Peyer's patch (tissue), 4 donors: Measurements from ENCODE around the gene TRMT2A. TPM values are rescaled to one million over a fixed set of nuclear protein-coding genes. Genes with fewer than 3 reads are reported as not detected.

ENCODE experiments used
- DNase-seq, 3 donors: peaks; one replicate each; pipeline ENCODE4 v3.0.0-alpha.2; 2017 to 2019
- H3K27ac ChIP-seq, 4 donors: fragments of 200-600 bp; sonication (generic); one replicate each; pipeline ENCODE4 v1.5.1; 2016 to 2019
- H3K27me3 ChIP-seq, 2 donors: fragments of 200-600 bp; sonication (generic); one replicate each; pipeline ENCODE4 v1.5.1; 2019
- H3K36me3 ChIP-seq, 3 donors: fragments of 200-600 bp; sonication (generic); one replicate each; pipeline ENCODE4 v1.5.1; 2016 to 2019
- H3K4me1 ChIP-seq, 4 donors: fragments of 200-600 bp; sonication (generic); one replicate each; pipeline ENCODE4 v1.5.1; 2016 to 2019
- H3K4me3 ChIP-seq, 4 donors: fragments of 200-600 bp; sonication (generic); 1 replicate in 3 of 4; 2 replicates in 1 of 4; pipeline ENCODE4 v1.5.1; 2016 to 2019; ENCODE audit warnings: mild to moderate bottlenecking in 1 of 4
- H3K9me3 ChIP-seq, 4 donors: fragments of 200-600 bp; sonication (generic); one replicate each; pipeline ENCODE4 v1.5.1; 2016 to 2019; ENCODE audit warnings: mild to moderate bottlenecking in 1 of 4
- POLR2A ChIP-seq, 2 donors: fragments of 450-650 bp; IDR thresholded peaks; one replicate each; pipeline ENCODE4 v1.5.1; 2017; ENCODE audit warnings: antibody characterized with exemption in 2 of 2, mild to moderate bottlenecking in 2 of 2, moderate library complexity in 2 of 2
- total RNA-seq, 4 donors: library from RNA; depleted of rRNA; stranded (reverse); fragments of >200 nt; gene quantifications; one replicate each; pipeline ENCODE4 v1.1.0, GENCODE V29; 2016
- TF ChIP-seq, protein P1 (sequence below), 6 experiments: fragments of 450-650 bp in 4 of 6; fragments of 200-600 bp in 2 of 6; sonication (generic) in 1 of 6; IDR thresholded peaks; one replicate each; pipeline ENCODE4 v1.5.1; 2017 to 2019; ENCODE audit warnings: antibody characterized with exemption in 6 of 6, mild to moderate bottlenecking in 3 of 6, moderate library complexity in 1 of 6

The TRMT2A gene
- total RNA-seq, 4 donors from 2014 or later = 26.8 to 134 (median 86.9) TPM

GRCh38 chr22:20116376-20116950 lies 563 bp downstream of the TRMT2A start:
- H3K36me3 ChIP-seq = peaks cover 0 to 68% (median 0%) of the 10 kb centered on the region in 3 donors
- H3K27ac ChIP-seq = peak overlapping the region; percentile 82 to 85 (median 82)
- peaks cover 6 to 34% (median 16%) of the 10 kb centered on the region in 4 donors for H3K4me1 ChIP-seq
- H3K27me3 ChIP-seq = no peaks in the 10 kb centered on the region
- peak in 1 of 3 donors; percentile 61 for DNase-seq
- no peak for TF ChIP-seq POLR2A (IDR thresholded peaks at IDR 0.05)
- TF ChIP-seq, protein P1, sequence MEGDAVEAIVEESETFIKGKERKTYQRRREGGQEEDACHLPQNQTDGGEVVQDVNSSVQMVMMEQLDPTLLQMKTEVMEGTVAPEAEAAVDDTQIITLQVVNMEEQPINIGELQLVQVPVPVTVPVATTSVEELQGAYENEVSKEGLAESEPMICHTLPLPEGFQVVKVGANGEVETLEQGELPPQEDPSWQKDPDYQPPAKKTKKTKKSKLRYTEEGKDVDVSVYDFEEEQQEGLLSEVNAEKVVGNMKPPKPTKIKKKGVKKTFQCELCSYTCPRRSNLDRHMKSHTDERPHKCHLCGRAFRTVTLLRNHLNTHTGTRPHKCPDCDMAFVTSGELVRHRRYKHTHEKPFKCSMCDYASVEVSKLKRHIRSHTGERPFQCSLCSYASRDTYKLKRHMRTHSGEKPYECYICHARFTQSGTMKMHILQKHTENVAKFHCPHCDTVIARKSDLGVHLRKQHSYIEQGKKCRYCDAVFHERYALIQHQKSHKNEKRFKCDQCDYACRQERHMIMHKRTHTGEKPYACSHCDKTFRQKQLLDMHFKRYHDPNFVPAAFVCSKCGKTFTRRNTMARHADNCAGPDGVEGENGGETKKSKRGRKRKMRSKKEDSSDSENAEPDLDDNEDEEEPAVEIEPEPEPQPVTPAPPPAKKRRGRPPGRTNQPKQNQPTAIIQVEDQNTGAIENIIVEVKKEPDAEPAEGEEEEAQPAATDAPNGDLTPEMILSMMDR (IDR thresholded peaks at IDR 0.05) = no peak
- H3K9me3 ChIP-seq = no peaks in the 10 kb centered on the region
- peak overlapping the region; percentile 71 to 83 (median 80) for H3K4me3 ChIP-seq

GRCh38 chr22:20115691-20116375 lies 1.2 kb downstream of the TRMT2A start, which contains the start of gene RANBP1:
Gene RANBP1 (plus strand): TSS chr22:20116104. CDS start chr22:20116185, 81 bp downstream.
- peaks cover 0 to 68% (median 0%) of the 10 kb centered on the region in 3 donors for H3K36me3 ChIP-seq
- no peak for TF ChIP-seq POLR2A (IDR thresholded peaks at IDR 0.05)
- TF ChIP-seq, protein P1 (IDR thresholded peaks at IDR 0.05) = no peak

DNA sequence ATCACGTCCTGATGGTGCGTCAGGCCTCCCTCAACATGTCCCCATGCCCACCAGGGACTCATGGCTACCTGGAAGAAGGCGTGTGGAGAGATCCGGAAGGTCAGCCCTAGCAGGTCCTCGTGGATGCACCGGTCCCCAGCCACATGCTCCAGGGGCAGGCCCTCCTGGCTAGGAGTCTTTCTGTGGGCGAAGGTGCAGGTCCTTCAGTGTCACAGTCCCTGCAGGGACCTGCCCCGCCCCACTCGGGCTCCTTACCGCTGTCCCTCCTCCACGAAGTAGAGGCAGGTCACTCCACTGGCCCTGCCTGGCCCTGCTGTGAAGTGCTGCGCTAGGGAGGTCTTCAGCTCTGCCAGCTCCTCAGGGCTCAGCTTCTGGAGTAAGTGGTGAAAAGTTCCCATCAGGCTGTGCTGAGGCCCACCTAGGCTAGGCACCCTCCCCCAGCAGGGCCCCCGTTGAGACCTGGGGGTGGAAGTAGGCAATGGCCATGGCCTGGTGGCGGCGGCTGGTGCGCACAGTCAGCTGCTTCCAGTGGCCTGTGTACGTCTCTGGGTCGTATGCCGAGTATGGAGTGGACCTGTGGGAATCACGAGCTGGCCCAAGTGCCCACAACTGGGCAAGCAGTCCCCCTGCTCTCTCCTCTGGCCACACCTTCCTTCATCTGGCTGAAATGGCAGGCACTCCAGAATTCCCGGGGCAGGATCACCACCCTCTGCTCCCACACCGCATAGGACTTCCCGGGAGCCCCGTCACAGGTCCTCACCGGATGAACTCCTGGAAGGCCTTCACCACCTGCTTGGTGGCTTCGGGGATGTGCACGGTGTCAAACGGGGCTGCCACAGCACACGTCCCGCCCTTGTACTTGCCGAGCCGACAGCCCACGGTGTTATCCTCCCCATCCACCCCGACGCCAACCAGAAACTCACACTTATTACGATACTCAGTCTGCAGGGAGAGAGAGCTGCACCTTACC lies 2.2 kb downstream of the TRMT2A start:
- no peak for DNase-seq
- Histone ChIP-seq H3K27ac (no peak overlapping the region), H3K27me3 (no peaks in the 10 kb centered on the region), H3K36me3 (peaks cover 0 to 66% (median 0%) of the 10 kb centered on the region in 3 donors), H3K4me1 (peaks cover 6 to 34% (median 17%) of the 10 kb centered on the region in 4 donors), H3K9me3 (no peaks in the 10 kb centered on the region), H3K4me3 (no peak overlapping the region)
- TF ChIP-seq, protein P1 (IDR thresholded peaks at IDR 0.05) = no peak
- TF ChIP-seq POLR2A (IDR thresholded peaks at IDR 0.05) = no peak

More at GRCh38 chr22:20115691-20116375, 1.2 kb downstream of the TRMT2A start, which contains the start of gene RANBP1:
- Histone ChIP-seq H3K4me3 (peak within 1 kb of the TSS; percentile 71 to 83 (median 80)), H3K9me3 (no peaks in the 10 kb centered on the region), H3K27me3 (no peaks in the 10 kb centered on the region), H3K27ac (peak within 1 kb of the TSS; percentile 82 to 85 (median 82)), H3K4me1 (peaks cover 6 to 34% (median 17%) of the 10 kb centered on the region in 4 donors)
- DNase-seq = no peak

DNA sequence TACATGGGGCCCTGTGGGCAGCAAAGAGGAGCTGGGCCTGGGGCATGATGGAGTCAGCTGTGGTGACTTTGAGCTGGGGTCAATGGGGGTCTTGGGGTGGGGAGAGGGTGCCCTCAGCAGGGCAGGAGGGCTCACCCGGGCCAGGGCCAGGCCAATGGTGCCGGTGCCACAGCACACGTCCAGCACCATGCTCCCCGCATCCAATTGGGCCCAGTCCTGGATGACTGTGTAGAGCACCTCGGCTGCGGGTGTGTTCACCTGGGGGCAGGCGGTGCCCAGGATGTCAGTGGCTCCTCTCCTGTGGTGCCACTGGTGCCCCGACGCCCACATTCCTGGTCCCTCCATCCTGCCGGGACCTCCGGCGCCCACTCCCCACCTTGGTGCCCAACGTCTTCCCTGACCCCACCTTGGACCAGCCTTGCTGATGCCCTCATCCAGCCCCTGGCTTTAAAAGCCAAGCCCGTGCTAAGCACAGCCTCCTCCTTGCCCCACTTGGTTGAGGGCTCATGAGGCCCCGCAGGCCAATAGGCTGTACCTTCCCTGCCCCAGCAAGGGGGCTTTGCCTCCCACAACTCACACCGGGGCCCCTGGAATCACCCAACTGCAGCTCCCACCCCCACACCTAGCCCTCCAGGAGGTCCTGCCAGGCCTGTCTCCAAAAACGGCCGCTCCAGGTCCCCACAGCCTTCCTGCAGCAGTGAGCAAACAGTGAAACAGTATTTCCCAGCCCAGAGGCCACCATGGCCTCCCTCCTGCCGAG lies 3.3 kb downstream of the TRMT2A start:
- no peak overlapping the region for H3K27ac ChIP-seq
- TF ChIP-seq, protein P1 (IDR thresholded peaks at IDR 0.05) = no peak
- no peak for TF ChIP-seq POLR2A (IDR thresholded peaks at IDR 0.05)
- H3K27me3 ChIP-seq = no peaks in the 10 kb centered on the region
- H3K4me3 ChIP-seq = no peak overlapping the region
- peaks cover 0 to 67% (median 0%) of the 10 kb centered on the region in 3 donors for H3K36me3 ChIP-seq
- DNase-seq = no peak
- H3K4me1 ChIP-seq = peaks cover 4 to 25% (median 16%) of the 10 kb centered on the region in 4 donors
- H3K9me3 ChIP-seq = no peaks in the 10 kb centered on the region
